ENCODE data around the gene MARCKS.

MARCKS gene

GRCh38 chr6:113854531-113855499 is 2.3 kb upstream of the MARCKS start:
- TF ChIP-seq EZH2phosphoT487 (IDR thresholded peaks at IDR 0.05; ENCODE audit: borderline replicate concordance, low read length) (peak; percentile 81; the same call in 1 of the 2 replicates), CTCF (IDR thresholded peaks at IDR 0.05; ENCODE audit: low read depth, low read length, poor library complexity, severe bottlenecking) (peak; percentile 11)
- H3K27ac ChIP-seq (ENCODE audit: low read depth, low read length) = no peak overlapping the region
- peak overlapping the region; percentile 85 for H3K4me2 ChIP-seq (ENCODE audit: low read length)

DNA sequence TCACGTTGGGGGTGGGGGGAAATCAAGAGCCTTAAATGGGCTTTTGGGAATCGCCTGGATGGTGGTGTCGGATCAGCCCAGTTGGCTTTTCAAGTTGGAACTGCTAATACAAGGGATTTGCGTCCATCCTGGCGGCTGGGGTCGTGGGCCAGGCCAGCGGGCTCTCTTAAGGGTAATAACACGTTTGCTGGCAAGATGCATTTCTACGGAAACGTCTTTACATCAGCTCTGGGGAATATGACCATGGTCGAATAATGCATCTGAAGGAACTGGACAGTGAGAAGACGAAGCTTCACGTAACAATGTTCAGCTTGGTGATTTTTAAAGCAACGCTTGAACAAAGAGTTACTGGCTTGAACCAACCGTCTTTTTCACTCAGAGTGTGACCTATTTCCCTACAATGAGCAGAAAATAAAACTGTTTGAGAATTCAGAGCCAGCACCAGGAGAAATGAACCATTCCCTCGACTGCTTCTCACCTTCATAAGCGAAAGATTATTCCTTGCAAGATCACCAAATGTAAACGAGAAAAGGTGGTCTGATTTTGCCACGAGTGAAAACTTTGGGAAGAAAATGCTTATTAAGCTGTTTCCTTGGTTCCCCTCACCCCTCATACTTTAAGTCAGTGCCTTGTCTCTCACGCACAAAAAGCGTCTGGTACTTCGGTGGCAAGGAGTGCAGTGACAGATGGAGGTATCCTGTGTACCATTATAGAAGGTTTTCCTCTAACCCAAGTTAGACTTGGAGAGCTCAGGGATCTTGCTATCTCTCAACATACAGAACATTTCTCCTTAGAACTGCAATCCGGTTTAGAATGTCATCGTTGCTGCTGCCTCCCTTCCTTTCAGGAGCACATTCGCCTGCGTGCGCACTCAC is 1.4 kb upstream of the MARCKS start:
- TF ChIP-seq EZH2phosphoT487 (IDR thresholded peaks at IDR 0.05; ENCODE audit: borderline replicate concordance, low read length) (peak; percentile 47; the same call in 1 of the 2 replicates), CTCF (IDR thresholded peaks at IDR 0.05; ENCODE audit: low read depth, low read length, poor library complexity, severe bottlenecking) (no peak)
- H3K4me1 ChIP-seq (ENCODE audit: control insufficient read depth, low read length) = peaks cover 40% of the 10 kb centered on the region
- no peaks in the 10 kb centered on the region for H4K20me1 ChIP-seq (ENCODE audit: control insufficient read depth, insufficient read depth, low read depth, low read length)
- H3K36me3 ChIP-seq (ENCODE audit: control insufficient read depth, low read length) = no peaks in the 10 kb centered on the region
- peak overlapping the region; percentile 85 for H3K4me2 ChIP-seq (ENCODE audit: low read length)
- no peak overlapping the region for H3K27ac ChIP-seq (ENCODE audit: low read depth, low read length)
- 0 out of 2 replicates have a peak, but pooled peaks cover 3% of the 10 kb centered on the region for H3F3A ChIP-seq (ENCODE audit: control insufficient read depth, insufficient read depth)
- H3K9me3 ChIP-seq (ENCODE audit: control insufficient read depth, insufficient read depth, low read length) = no peaks in the 10 kb centered on the region
- peak overlapping the region; percentile 68 for H3K4me3 ChIP-seq (ENCODE audit: low read length)
- no peaks in the 10 kb centered on the region for H3K9me2 ChIP-seq (replicated peaks; ENCODE audit: control insufficient read depth, low read length)
- H3K79me2 ChIP-seq (ENCODE audit: control insufficient read depth, low read length) = no peaks in the 10 kb centered on the region
- peaks cover 69% of the 10 kb centered on the region for H3K27me3 ChIP-seq (ENCODE audit: control insufficient read depth, low read length)

More at GRCh38 chr6:113854531-113855499, 2.3 kb upstream of the MARCKS start:
- Histone ChIP-seq H3K36me3 (ENCODE audit: control insufficient read depth, low read length) (no peaks in the 10 kb centered on the region), H3K9me2 (replicated peaks; ENCODE audit: control insufficient read depth, low read length) (no peaks in the 10 kb centered on the region), H4K20me1 (ENCODE audit: control insufficient read depth, insufficient read depth, low read depth, low read length) (no peaks in the 10 kb centered on the region), H3K9me3 (ENCODE audit: control insufficient read depth, insufficient read depth, low read length) (no peaks in the 10 kb centered on the region), H3F3A (ENCODE audit: control insufficient read depth, insufficient read depth) (0 out of 2 replicates have a peak, but pooled peaks cover 3% of the 10 kb centered on the region), H3K79me2 (ENCODE audit: control insufficient read depth, low read length) (no peaks in the 10 kb centered on the region), H3K4me3 (ENCODE audit: low read length) (peak overlapping the region; percentile 68), H3K27me3 (ENCODE audit: control insufficient read depth, low read length) (peaks cover 73% of the 10 kb centered on the region), H3K4me1 (ENCODE audit: control insufficient read depth, low read length) (peaks cover 40% of the 10 kb centered on the region)

GRCh38 chr6:113856375-113856624 is 845 bp upstream of the MARCKS start:
- no peaks in the 10 kb centered on the region for H3K36me3 ChIP-seq (ENCODE audit: control insufficient read depth, low read length)
- peak overlapping the region; percentile 68 for H3K4me3 ChIP-seq (ENCODE audit: low read length)
- TF ChIP-seq EZH2phosphoT487 (IDR thresholded peaks at IDR 0.05; ENCODE audit: borderline replicate concordance, low read length) (no peak), CTCF (IDR thresholded peaks at IDR 0.05; ENCODE audit: low read depth, low read length, poor library complexity, severe bottlenecking) (no peak)
- 0 out of 2 replicates have a peak, but pooled peaks cover 3% of the 10 kb centered on the region for H3F3A ChIP-seq (ENCODE audit: control insufficient read depth, insufficient read depth)
- peak overlapping the region; percentile 85 for H3K4me2 ChIP-seq (ENCODE audit: low read length)
- no peaks in the 10 kb centered on the region for H4K20me1 ChIP-seq (ENCODE audit: control insufficient read depth, insufficient read depth, low read depth, low read length)
- H3K9me3 ChIP-seq (ENCODE audit: control insufficient read depth, insufficient read depth, low read length) = no peaks in the 10 kb centered on the region
- peaks cover 68% of the 10 kb centered on the region for H3K27me3 ChIP-seq (ENCODE audit: control insufficient read depth, low read length)
- H3K79me2 ChIP-seq (ENCODE audit: control insufficient read depth, low read length) = no peaks in the 10 kb centered on the region
- no peak overlapping the region for H3K27ac ChIP-seq (ENCODE audit: low read depth, low read length)
- no peaks in the 10 kb centered on the region for H3K9me2 ChIP-seq (replicated peaks; ENCODE audit: control insufficient read depth, low read length)
- H3K4me1 ChIP-seq (ENCODE audit: control insufficient read depth, low read length) = peaks cover 40% of the 10 kb centered on the region

All from DOHH2 (cell line).